ENCODE data around the gene SFTPD.

Gene SFTPD

DNA sequence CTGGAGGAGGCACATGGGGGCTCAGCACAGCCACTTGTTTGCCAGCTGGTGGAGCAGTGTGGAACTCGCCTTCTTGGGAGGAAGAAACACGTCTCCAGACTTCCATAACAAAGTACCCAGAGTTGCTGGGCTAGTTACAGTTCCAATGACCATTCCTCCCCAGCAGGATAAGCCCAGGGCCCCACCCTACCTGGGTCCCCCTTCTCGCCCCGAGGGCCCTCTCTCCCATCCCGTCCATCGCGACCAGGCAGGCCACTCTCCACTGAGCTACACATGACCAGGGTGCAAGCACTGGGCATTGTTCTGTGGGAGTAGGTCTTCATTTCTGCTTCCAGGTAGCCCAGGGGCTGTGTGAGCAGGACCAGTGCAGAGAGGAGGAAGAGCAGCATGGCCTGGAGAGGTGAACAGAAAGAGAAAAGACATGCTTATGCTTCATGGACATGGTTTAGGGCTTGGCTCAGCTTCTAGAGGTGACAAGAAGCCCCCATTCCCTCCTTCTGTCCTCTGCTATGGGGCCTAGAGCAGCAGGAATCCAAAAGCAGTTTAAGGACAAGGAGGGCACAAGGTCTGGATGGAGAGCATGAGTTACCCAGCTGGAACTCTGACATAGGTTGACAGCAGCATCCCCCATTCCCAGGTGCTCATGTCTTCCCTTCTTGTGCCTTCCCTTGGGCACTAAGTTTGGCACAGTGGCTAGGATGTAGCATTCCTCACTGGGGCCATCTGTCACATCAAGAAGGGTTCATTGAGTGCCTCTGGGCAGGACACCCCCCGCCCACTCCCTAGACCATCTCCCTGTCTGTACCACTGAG, 2.4 kb downstream of the SFTPD start:
- Histone ChIP-seq H3K9me3 (ENCODE audit: control insufficient read depth in 5 of 5, low read length in 5 of 5) (peaks cover 0 to 5% (median 4%) of the 10 kb centered on the region in 5 donors), H3K36me3 (ENCODE audit: control insufficient read depth in 5 of 5, insufficient read depth in 5 of 5, low read length in 5 of 5) (no peaks in the 10 kb centered on the region), H3K27me3 (ENCODE audit: control insufficient read depth in 5 of 5, insufficient read depth in 4 of 5, low read length in 5 of 5) (peaks cover 0 to 14% (median 3%) of the 10 kb centered on the region in 5 donors), H3K9ac (ENCODE audit: low read length in 5 of 5) (no peak overlapping the region), H3K4me3 (ENCODE audit: low read depth in 1 of 5, low read length in 5 of 5) (no peak overlapping the region), H3K4me1 (ENCODE audit: control insufficient read depth in 5 of 5, insufficient read depth in 5 of 5, low read length in 5 of 5) (peaks cover 0 to 4% (median 0%) of the 10 kb centered on the region in 5 donors), H3K27ac (ENCODE audit: low read depth, low read length) (no peak overlapping the region)

GRCh38 chr10:79944428-79945395, 4.2 kb downstream of the SFTPD start:
- H3K4me1 ChIP-seq (ENCODE audit: control insufficient read depth in 5 of 5, insufficient read depth in 5 of 5, low read length in 5 of 5) = peaks cover 0 to 7% (median 4%) of the 10 kb centered on the region in 5 donors
- H3K4me3 ChIP-seq (ENCODE audit: low read depth in 1 of 5, low read length in 5 of 5) = no peak overlapping the region
- H3K9ac ChIP-seq (ENCODE audit: low read length in 5 of 5) = no peak overlapping the region
- H3K36me3 ChIP-seq (ENCODE audit: control insufficient read depth in 5 of 5, insufficient read depth in 5 of 5, low read length in 5 of 5) = no peaks in the 10 kb centered on the region
- no peaks in the 10 kb centered on the region for H3K9me3 ChIP-seq (ENCODE audit: control insufficient read depth in 5 of 5, low read length in 5 of 5)
- H3K27me3 ChIP-seq (ENCODE audit: control insufficient read depth in 5 of 5, insufficient read depth in 4 of 5, low read length in 5 of 5) = peaks cover 0 to 14% (median 3%) of the 10 kb centered on the region in 5 donors
- no peak overlapping the region for H3K27ac ChIP-seq (ENCODE audit: low read depth, low read length)

- Histone ChIP-seq H3K36me3 (ENCODE audit: control insufficient read depth in 5 of 5, insufficient read depth in 5 of 5, low read length in 5 of 5) (no peaks in the 10 kb centered on the region), H3K9me3 (ENCODE audit: control insufficient read depth in 5 of 5, low read length in 5 of 5) (no peaks in the 10 kb centered on the region)
Observed at GRCh38 chr10:79943871-79944270, 5.0 kb downstream of the SFTPD start.

GRCh38 chr10:79942261-79943185, 6.4 kb downstream of the SFTPD start:
- Histone ChIP-seq H3K4me1 (ENCODE audit: control insufficient read depth in 5 of 5, insufficient read depth in 5 of 5, low read length in 5 of 5) (peaks cover 0 to 27% (median 10%) of the 10 kb centered on the region in 5 donors), H3K27me3 (ENCODE audit: control insufficient read depth in 5 of 5, insufficient read depth in 4 of 5, low read length in 5 of 5) (peaks cover 0 to 8% (median 0%) of the 10 kb centered on the region in 5 donors), H3K4me3 (ENCODE audit: low read depth in 1 of 5, low read length in 5 of 5) (no peak overlapping the region), H3K9me3 (ENCODE audit: control insufficient read depth in 5 of 5, low read length in 5 of 5) (no peaks in the 10 kb centered on the region), H3K27ac (ENCODE audit: low read depth, low read length) (no peak overlapping the region), H3K36me3 (ENCODE audit: control insufficient read depth in 5 of 5, insufficient read depth in 5 of 5, low read length in 5 of 5) (no peaks in the 10 kb centered on the region), H3K9ac (ENCODE audit: low read length in 5 of 5) (no peak overlapping the region)

More at GRCh38 chr10:79943871-79944270, 5.0 kb downstream of the SFTPD start:
- Histone ChIP-seq H3K4me3 (ENCODE audit: low read depth in 1 of 5, low read length in 5 of 5) (no peak overlapping the region), H3K9ac (ENCODE audit: low read length in 5 of 5) (no peak overlapping the region), H3K4me1 (ENCODE audit: control insufficient read depth in 5 of 5, insufficient read depth in 5 of 5, low read length in 5 of 5) (peaks cover 0 to 14% (median 4%) of the 10 kb centered on the region in 5 donors), H3K27me3 (ENCODE audit: control insufficient read depth in 5 of 5, insufficient read depth in 4 of 5, low read length in 5 of 5) (peaks cover 0 to 14% (median 3%) of the 10 kb centered on the region in 5 donors), H3K27ac (ENCODE audit: low read depth, low read length) (no peak overlapping the region)

GRCh38 chr10:79941585-79942210, 7.2 kb downstream of the SFTPD start:
- Histone ChIP-seq H3K9ac (ENCODE audit: low read length in 5 of 5) (no peak overlapping the region), H3K4me3 (ENCODE audit: low read depth in 1 of 5, low read length in 5 of 5) (no peak overlapping the region), H3K36me3 (ENCODE audit: control insufficient read depth in 5 of 5, insufficient read depth in 5 of 5, low read length in 5 of 5) (no peaks in the 10 kb centered on the region), H3K4me1 (ENCODE audit: control insufficient read depth in 5 of 5, insufficient read depth in 5 of 5, low read length in 5 of 5) (peaks cover 0 to 29% (median 10%) of the 10 kb centered on the region in 5 donors), H3K9me3 (ENCODE audit: control insufficient read depth in 5 of 5, low read length in 5 of 5) (no peaks in the 10 kb centered on the region), H3K27me3 (ENCODE audit: control insufficient read depth in 5 of 5, insufficient read depth in 4 of 5, low read length in 5 of 5) (peaks cover 0 to 8% (median 0%) of the 10 kb centered on the region in 5 donors), H3K27ac (ENCODE audit: low read depth, low read length) (no peak overlapping the region)

DNA sequence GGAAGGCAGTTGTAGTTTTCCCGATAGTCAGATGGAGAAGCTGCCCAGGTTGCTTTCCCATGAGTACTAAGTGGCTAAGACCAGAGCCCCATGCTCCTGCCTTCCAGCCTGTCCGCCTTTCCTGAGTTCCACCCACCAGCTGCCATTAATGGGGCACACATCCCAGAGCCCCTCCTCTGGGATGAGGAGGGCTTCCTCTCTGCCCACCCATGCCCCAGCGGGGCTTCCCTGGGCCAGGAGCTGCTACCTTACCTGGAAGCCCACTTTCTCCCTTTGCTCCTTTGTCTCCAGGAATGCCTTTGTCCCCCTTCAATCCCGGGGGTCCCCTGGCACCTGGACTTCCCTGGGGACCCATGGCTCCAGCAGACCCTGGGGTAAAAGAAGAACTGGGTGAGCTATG, 7.8 kb downstream of the SFTPD start:
- Histone ChIP-seq H3K27me3 (ENCODE audit: control insufficient read depth in 5 of 5, insufficient read depth in 4 of 5, low read length in 5 of 5) (peaks cover 0 to 8% (median 0%) of the 10 kb centered on the region in 5 donors), H3K9ac (ENCODE audit: low read length in 5 of 5) (no peak overlapping the region), H3K36me3 (ENCODE audit: control insufficient read depth in 5 of 5, insufficient read depth in 5 of 5, low read length in 5 of 5) (no peaks in the 10 kb centered on the region), H3K9me3 (ENCODE audit: control insufficient read depth in 5 of 5, low read length in 5 of 5) (no peaks in the 10 kb centered on the region), H3K27ac (ENCODE audit: low read depth, low read length) (no peak overlapping the region), H3K4me3 (ENCODE audit: low read depth in 1 of 5, low read length in 5 of 5) (no peak overlapping the region), H3K4me1 (ENCODE audit: control insufficient read depth in 5 of 5, insufficient read depth in 5 of 5, low read length in 5 of 5) (peaks cover 0 to 29% (median 10%) of the 10 kb centered on the region in 5 donors)

- H3K9ac ChIP-seq (ENCODE audit: low read length in 5 of 5) = no peak overlapping the region
- peaks cover 0 to 29% (median 9%) of the 10 kb centered on the region in 5 donors for H3K4me1 ChIP-seq (ENCODE audit: control insufficient read depth in 5 of 5, insufficient read depth in 5 of 5, low read length in 5 of 5)
- no peak overlapping the region for H3K4me3 ChIP-seq (ENCODE audit: low read depth in 1 of 5, low read length in 5 of 5)
- no peak overlapping the region for H3K27ac ChIP-seq (ENCODE audit: low read depth, low read length)
- H3K27me3 ChIP-seq (ENCODE audit: control insufficient read depth in 5 of 5, insufficient read depth in 4 of 5, low read length in 5 of 5) = peaks cover 0 to 8% (median 0%) of the 10 kb centered on the region in 5 donors
- H3K9me3 ChIP-seq (ENCODE audit: control insufficient read depth in 5 of 5, low read length in 5 of 5) = no peaks in the 10 kb centered on the region
- H3K36me3 ChIP-seq (ENCODE audit: control insufficient read depth in 5 of 5, insufficient read depth in 5 of 5, low read length in 5 of 5) = no peaks in the 10 kb centered on the region
Observed at GRCh38 chr10:79940431-79940830, 8.5 kb downstream of the SFTPD start.

DNA sequence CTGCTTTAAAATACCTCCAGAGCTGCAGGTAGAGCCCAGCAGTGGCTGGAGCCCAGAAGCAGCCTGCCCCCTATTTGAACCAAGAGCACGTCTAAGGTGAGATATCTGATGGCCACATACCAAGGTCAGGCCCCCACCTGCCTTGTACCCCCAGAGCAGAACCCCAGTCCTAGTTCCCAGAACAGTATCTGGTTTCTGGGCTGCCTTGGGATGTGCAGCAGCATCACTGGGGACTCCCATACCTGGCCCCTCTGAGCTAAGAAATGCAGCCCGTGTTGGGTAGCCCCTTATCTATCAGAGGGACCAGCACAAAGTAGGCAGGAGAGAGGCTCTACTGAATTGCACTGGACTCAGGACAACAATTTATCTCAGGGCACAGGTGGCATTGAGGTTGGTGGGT, 8.9 kb downstream of the SFTPD start:
- Histone ChIP-seq H3K9me3 (ENCODE audit: control insufficient read depth in 5 of 5, low read length in 5 of 5) (no peaks in the 10 kb centered on the region), H3K9ac (ENCODE audit: low read length in 5 of 5) (no peak overlapping the region), H3K27me3 (ENCODE audit: control insufficient read depth in 5 of 5, insufficient read depth in 4 of 5, low read length in 5 of 5) (peaks cover 0 to 7% (median 0%) of the 10 kb centered on the region in 5 donors), H3K36me3 (ENCODE audit: control insufficient read depth in 5 of 5, insufficient read depth in 5 of 5, low read length in 5 of 5) (no peaks in the 10 kb centered on the region), H3K4me1 (ENCODE audit: control insufficient read depth in 5 of 5, insufficient read depth in 5 of 5, low read length in 5 of 5) (peaks cover 0 to 29% (median 7%) of the 10 kb centered on the region in 5 donors), H3K27ac (ENCODE audit: low read depth, low read length) (no peak overlapping the region), H3K4me3 (ENCODE audit: low read depth in 1 of 5, low read length in 5 of 5) (no peak overlapping the region)

Data from subcutaneous abdominal adipose tissue (tissue), 5 donors.